Neural crest cell (in vitro differentiated cells): ENCODE data around the gene OMG. TPM values are rescaled to one million over a fixed set of nuclear protein-coding genes. Genes with fewer than 3 reads are reported as not detected.
"Not testable (repeated sequence)": the region's sequence is repeated elsewhere in the genome, so short reads cannot be mapped to it uniquely, and the experiment has no call there.

Experiments
- DNase-seq: peaks from one replicate; pipeline ENCODE4 v3.0.0; 2021; ENCODE audit warnings: low read depth, mixed read lengths, low spot score
- H3K27ac Mint-ChIP-seq: one replicate; pipeline ENCODE4 v1.8.0; 2021; ENCODE audit warnings: mild to moderate bottlenecking, mixed read lengths; ENCODE audit not compliant: unreplicated experiment
- H3K27me3 Mint-ChIP-seq: 2 replicates; pipeline ENCODE4 v1.8.0; 2021; ENCODE audit warnings: low read depth, mild to moderate bottlenecking, mixed read lengths
- H3K36me3 Mint-ChIP-seq: 2 replicates; pipeline ENCODE4 v1.8.0; 2021; ENCODE audit warnings: low read depth, mild to moderate bottlenecking, mixed read lengths
- H3K4me1 Mint-ChIP-seq: 2 replicates; pipeline ENCODE4 v1.8.0; 2021; ENCODE audit warnings: mixed read lengths
- H3K4me3 Mint-ChIP-seq: one replicate; pipeline ENCODE4 v1.8.0; 2021; ENCODE audit warnings: mild to moderate bottlenecking, mixed read lengths
- H3K9me3 Mint-ChIP-seq: 2 replicates; pipeline ENCODE4 v1.8.0; 2021; ENCODE audit warnings: mixed read lengths
- CTCF ChIP-seq: fragments of 200-600 bp; sonication (generic); conservative IDR thresholded peaks from 2 replicates; pipeline ENCODE4 v1.5.0; 2021; ENCODE audit warnings: antibody characterized with exemption, mild to moderate bottlenecking
- total RNA-seq: library from RNA; stranded (reverse); gene quantifications from 2 replicates; pipeline ENCODE4 v1.2.1, GENCODE V29; 2021

The OMG gene
- total RNA-seq, 1 donor from 2014 or later, result not detected

- Mint-ChIP-seq H3K27me3 (no peaks in the 10 kb centered on the region), H3K4me3 (no peak overlapping the region), H3K4me1 (peaks cover 24% of the 10 kb centered on the region), H3K9me3 (no peaks in the 10 kb centered on the region), H3K27ac (no peak overlapping the region), H3K36me3 (no peaks in the 10 kb centered on the region)
- no peak for DNase-seq
- TF ChIP-seq CTCF, result no peak
These were observed 23.2 kb upstream of the OMG start for GRCh38 chr17:31320241-31320640.

DNA sequence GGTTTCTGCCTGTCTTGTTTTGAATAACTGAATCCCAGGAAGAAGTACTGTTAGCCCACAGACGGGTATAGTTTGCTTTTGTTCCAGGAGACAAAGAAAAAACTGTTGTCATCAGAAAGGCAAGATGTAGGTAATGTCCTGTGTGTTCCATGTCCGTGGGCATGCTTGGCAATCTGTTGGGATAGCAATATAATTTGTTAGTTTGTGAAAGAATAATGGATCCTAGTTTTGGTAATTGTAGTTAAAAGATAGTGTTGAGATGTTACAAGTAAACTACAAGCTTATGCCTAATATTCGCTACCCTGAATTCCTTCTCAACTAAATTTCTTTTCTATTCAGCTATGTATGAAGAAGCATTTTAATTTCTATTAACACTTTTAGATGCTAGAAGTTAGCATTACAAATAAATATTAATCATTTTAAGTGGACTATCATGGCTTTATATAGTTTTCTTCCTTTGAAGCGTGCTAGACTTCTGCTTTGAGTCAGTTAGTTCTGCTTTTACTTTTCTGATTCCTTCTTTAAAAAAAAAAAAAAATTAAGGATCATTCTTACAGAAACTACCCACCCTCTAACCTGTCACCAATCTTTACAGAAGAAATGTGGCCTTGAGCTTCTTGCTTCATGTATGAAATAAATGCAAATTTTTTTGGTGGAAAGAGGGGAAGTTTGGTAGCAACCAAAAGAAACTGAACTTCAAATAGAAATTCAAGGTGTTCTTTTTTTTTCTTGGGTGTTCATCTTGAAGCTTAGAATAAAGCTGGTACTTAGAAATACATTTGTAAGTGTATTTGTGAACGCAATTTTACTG, 22.0 kb upstream of the OMG start:
- no peaks in the 10 kb centered on the region for H3K27me3 Mint-ChIP-seq
- no peak overlapping the region for H3K27ac Mint-ChIP-seq
- DNase-seq, result no peak
- H3K4me1 Mint-ChIP-seq, result peaks cover 24% of the 10 kb centered on the region
- no peaks in the 10 kb centered on the region for H3K9me3 Mint-ChIP-seq
- no peak overlapping the region for H3K4me3 Mint-ChIP-seq
- peaks cover 3% of the 10 kb centered on the region for H3K36me3 Mint-ChIP-seq
- no peak for TF ChIP-seq CTCF

GRCh38 chr17:31318298-31318801, 21.3 kb upstream of the OMG start:
- Mint-ChIP-seq H3K9me3 (no peaks in the 10 kb centered on the region), H3K36me3 (peaks cover 3% of the 10 kb centered on the region), H3K27ac (no peak overlapping the region), H3K4me1 (peaks cover 24% of the 10 kb centered on the region), H3K4me3 (no peak overlapping the region), H3K27me3 (no peaks in the 10 kb centered on the region)
- no peak for TF ChIP-seq CTCF
- no peak for DNase-seq

DNA sequence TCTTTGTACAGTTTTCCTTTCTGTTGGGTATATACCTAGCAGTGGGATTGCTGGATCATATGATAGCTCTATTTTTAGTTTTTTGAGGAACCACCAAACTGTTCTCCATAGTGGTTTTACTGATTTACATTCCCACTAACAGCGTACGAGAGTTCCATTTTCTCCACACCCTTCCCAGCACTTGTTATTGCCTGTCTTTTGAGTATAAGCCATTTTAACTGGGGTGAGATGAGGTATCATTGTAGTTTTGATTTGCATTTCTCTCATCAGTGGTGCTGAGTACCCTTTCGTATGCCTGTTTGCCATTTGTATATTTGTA, 17.7 kb upstream of the OMG start:
- DNase-seq, result no peak
- no peaks in the 10 kb centered on the region for H3K9me3 Mint-ChIP-seq
- no peak overlapping the region for H3K27ac Mint-ChIP-seq
- H3K27me3 Mint-ChIP-seq, result no peaks in the 10 kb centered on the region
- no peak overlapping the region for H3K4me3 Mint-ChIP-seq
- H3K4me1 Mint-ChIP-seq, result peaks cover 10% of the 10 kb centered on the region
- peaks cover 3% of the 10 kb centered on the region for H3K36me3 Mint-ChIP-seq
- no peak for TF ChIP-seq CTCF

DNA sequence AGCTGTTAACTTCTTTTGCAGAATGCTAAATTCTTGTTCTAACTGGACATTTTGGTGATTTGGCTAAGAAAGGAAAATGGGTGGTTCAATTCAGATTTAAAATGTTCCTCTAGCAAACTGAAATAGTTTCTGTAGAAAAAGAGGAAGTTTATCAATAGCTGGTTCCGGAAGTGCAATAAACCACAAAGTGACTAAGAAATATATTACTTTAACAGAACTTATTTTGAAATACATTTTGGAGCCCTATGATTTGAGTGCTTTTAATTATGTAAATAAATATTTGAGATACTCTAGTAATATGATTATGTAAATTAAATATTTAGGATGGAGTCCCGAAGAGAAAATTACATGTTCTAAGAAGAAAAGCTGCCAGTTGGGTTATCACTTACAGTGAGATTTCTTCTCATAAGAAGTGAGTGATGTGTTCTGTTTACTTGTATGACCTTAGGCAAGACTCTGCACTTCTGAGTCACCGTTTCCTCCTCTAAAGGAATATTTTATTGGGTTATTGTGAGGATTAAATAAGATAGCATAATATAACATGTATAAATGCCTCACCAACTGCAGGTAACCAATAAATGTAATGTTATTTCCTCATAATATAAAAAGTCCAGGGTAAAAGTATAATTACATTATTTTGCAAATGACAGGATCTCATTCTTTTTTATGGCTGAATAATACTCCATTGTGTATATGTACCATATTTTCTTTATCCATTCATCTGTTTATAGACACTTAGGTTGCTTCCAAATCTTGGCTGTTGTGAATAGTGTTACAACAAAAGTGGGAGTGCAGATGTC, 17.1 kb upstream of the OMG start, which contains the start of gene EVI2B:
Gene EVI2B, minus strand, starts transcription at position 73 of the 800 bp plus-strand sequence. CDS start 8,445 bp downstream, outside the sequence.
- H3K9me3 Mint-ChIP-seq, result no peaks in the 10 kb centered on the region
- no peak within 1 kb of the TSS for H3K27ac Mint-ChIP-seq
- TF ChIP-seq CTCF, result no peak
- H3K36me3 Mint-ChIP-seq, result peaks cover 3% of the 10 kb centered on the region
- no peak for DNase-seq
- H3K4me3 Mint-ChIP-seq, result no peak within 1 kb of the TSS
- peaks cover 10% of the 10 kb centered on the region for H3K4me1 Mint-ChIP-seq
- no peaks in the 10 kb centered on the region for H3K27me3 Mint-ChIP-seq

GRCh38 chr17:31312223-31312622, 15.2 kb upstream of the OMG start:
- H3K27me3 Mint-ChIP-seq, DNase-seq: not testable (repeated sequence)

More at GRCh38 chr17:31312223-31312622, 15.2 kb upstream of the OMG start:
- H3K27ac Mint-ChIP-seq, H3K4me1 Mint-ChIP-seq, H3K9me3 Mint-ChIP-seq, H3K4me3 Mint-ChIP-seq, H3K36me3 Mint-ChIP-seq: not testable (repeated sequence)
